Adrenal gland (tissue), 12 donors: ENCODE data around the gene ANAPC15. TPM values are rescaled to one million over a fixed set of nuclear protein-coding genes. Genes with fewer than 3 reads are reported as not detected.
A peak's percentile ranks its signal among the peaks of the same experiment; 100 is the strongest.

Experiments used
- DNase-seq, 7 donors: peaks; one replicate each; pipeline ENCODE4 v3.0.0-alpha.2; 2019 to 2020
- H3K27ac ChIP-seq, 5 donors: fragments of 200-600 bp; sonication (generic) in 4 of 5; 1 replicate in 3 of 5; 2 replicates in 2 of 5; pipeline versions ENCODE4 v1.5.1 to v1.8.0; 2016 to 2020; ENCODE audit warnings: mild to moderate bottlenecking in 1 of 5
- H3K27me3 ChIP-seq: fragments of 200-600 bp; 2 replicates; pipeline ENCODE4 v1.8.0; 2021
- H3K36me3 ChIP-seq, 2 donors: fragments of 200-600 bp; replicated peaks in 1 of 2; 1 replicate in 1 of 2; 2 replicates in 1 of 2; pipeline versions ENCODE4 v1.5.1 to v1.8.0; 2018 to 2022
- H3K4me1 ChIP-seq, 2 donors: fragments of 200-600 bp; replicated peaks in 1 of 2; 1 replicate in 1 of 2; 2 replicates in 1 of 2; pipeline versions ENCODE4 v1.5.1 to v1.8.0; 2018 to 2021
- H3K4me3 ChIP-seq, 4 donors: fragments of 200-600 bp; sonication (generic) in 3 of 4; one replicate each; pipeline ENCODE4 v1.5.1; 2016 to 2018
- H3K9me3 ChIP-seq, 3 donors: fragments of 200-600 bp; sonication (generic) in 1 of 3; replicated peaks in 1 of 3; 1 replicate in 2 of 3; 2 replicates in 1 of 3; pipeline versions ENCODE4 v1.5.1 to v1.8.0; 2016 to 2021
- CTCF ChIP-seq, 6 experiments: fragments of 450-650 bp in 4 of 6; fragments of 200-600 bp in 2 of 6; sonication (generic) in 1 of 6; IDR thresholded peaks; 1 replicate in 5 of 6; 2 replicates in 1 of 6; pipeline versions ENCODE4 v1.5.1 to v1.8.0; 2016 to 2021; ENCODE audit warnings: antibody characterized with exemption in 6 of 6, mild to moderate bottlenecking in 2 of 6, moderate library complexity in 1 of 6
- POLR2A ChIP-seq, 2 donors: fragments of 450-650 bp; IDR thresholded peaks; one replicate each; pipeline ENCODE4 v1.6.1; 2017; ENCODE audit warnings: antibody characterized with exemption in 2 of 2, mild to moderate bottlenecking in 2 of 2, moderate library complexity in 1 of 2
- WGBS, 4 donors: extraction: QIAGEN DNeasy Blood & Tissue Kit in 2 of 4; methylation state at CpG; one replicate each; pipeline versions ENCODE4 v1.1.5 to v1.1.7; 2013 to 2017; 5-methylcytosine and 5-hydroxymethylcytosine counted together
- intact Hi-C, 2 donors: fragments of 100-400 bp; cut with DNase I; formaldehyde crosslinking; loops; one replicate each; pipeline versions ENCODE4 v1.14.1 to v1.15.0; 2022 to 2023
- polyA plus RNA-seq, 3 donors: library from polyadenylated mRNA; stranded (reverse); fragments of 200-250 nt in 2 of 3; fragments of 350-450 nt in 1 of 3; fragmentation: Illumina TruSeq in 1 of 3; extraction: RNeasy Lipid Tissue Mini Kit (QIAGEN cat#74804) in 1 of 3; gene quantifications; one replicate each; pipeline ENCODE4 v1.2.3, GENCODE V29; 2013 to 2014
- total RNA-seq, 9 donors: library from RNA; depleted of rRNA in 4 of 9; stranded (reverse); fragments of >200 nt in 4 of 9; fragments of 120-200 nt in 1 of 9; fragmentation: NEBNext Ultra II Directional in 1 of 9; extraction: Animal tissue kit (Norgen Biotek cat#: 25700) in 1 of 9; gene quantifications; one replicate each; pipeline versions ENCODE4 v1.1.0 to v1.2.4, GENCODE V29; 2013 to 2023
- donor health status: healthy with polysubstance abuse.
- donor health status: Bipolar disorder and iron deficiency.
- donor health status: DM: yes; HTN: yes; CAD: no.
- donor health status: DM: no; HTN: no; CAD: no.
- donor health status: DM: no; HTN: no; CAD: no.
- donor health status: DM: yes; HTN: yes; CAD: no.

Gene ANAPC15
- total and polyA plus RNA-seq, 12 donors: 15.3 to 80.0 (median 34.9) TPM

GRCh38 chr11:72132646-72133045 lies 20.2 kb upstream of the ANAPC15 start:
- DNase-seq: no peak
- intact Hi-C loops: no loop called here
- Histone ChIP-seq H3K9me3 (no peaks in the 10 kb centered on the region), H3K27ac (peak overlapping the region in 1 of 5 donors; percentile 32), H3K36me3 (no peaks in the 10 kb centered on the region), H3K27me3 (no peaks in the 10 kb centered on the region), H3K4me1 (peaks cover 0 to 3% of the 10 kb centered on the region in 2 donors), H3K4me3 (no peak overlapping the region)
- no peak for TF ChIP-seq POLR2A (IDR thresholded peaks at IDR 0.05)
- no peak for TF ChIP-seq CTCF (IDR thresholded peaks at IDR 0.05)
- 76 to 81% (median 78%) methylated on average over 2 of the region's 2 CpGs for WGBS, 4 donors

GRCh38 chr11:72129381-72129780 lies 16.9 kb upstream of the ANAPC15 start:
- peaks cover 0 to 3% of the 10 kb centered on the region in 2 donors for H3K4me1 ChIP-seq
- intact Hi-C loops: no loop called here

GRCh38 chr11:72127923-72128322 lies 15.4 kb upstream of the ANAPC15 start:
- Histone ChIP-seq H3K36me3 (no peaks in the 10 kb centered on the region), H3K27me3 (no peaks in the 10 kb centered on the region), H3K4me3 (no peak overlapping the region), H3K9me3 (no peaks in the 10 kb centered on the region), H3K27ac (no peak overlapping the region), H3K4me1 (peaks cover 0 to 9% of the 10 kb centered on the region in 2 donors)
- 63 to 74% (median 72%) methylated on average over 2 of the region's 2 CpGs for WGBS, 4 donors
- DNase-seq: no peak
- intact Hi-C loops: no loop called here
- no peak for TF ChIP-seq POLR2A (IDR thresholded peaks at IDR 0.05)
- TF ChIP-seq CTCF (IDR thresholded peaks at IDR 0.05): no peak

More at GRCh38 chr11:72129381-72129780, 16.9 kb upstream of the ANAPC15 start:
- H3K9me3 ChIP-seq: no peaks in the 10 kb centered on the region
- H3K27me3 ChIP-seq: no peaks in the 10 kb centered on the region
- WGBS, 4 donors: 83 to 93% (median 90%) methylated on average over 3 of the region's 3 CpGs
- H3K36me3 ChIP-seq: no peaks in the 10 kb centered on the region
- TF ChIP-seq CTCF (IDR thresholded peaks at IDR 0.05) (no peak), POLR2A (IDR thresholded peaks at IDR 0.05) (no peak)
- no peak overlapping the region for H3K4me3 ChIP-seq
- H3K27ac ChIP-seq: no peak overlapping the region
- peak in 1 of 7 donors; percentile 13 for DNase-seq

GRCh38 chr11:72125956-72126355 lies 13.5 kb upstream of the ANAPC15 start:
- WGBS, 4 donors: 82 to 89% (median 85%) methylated on average over 1 of the region's 1 CpG
- no peaks in the 10 kb centered on the region for H3K9me3 ChIP-seq
- H3K27me3 ChIP-seq: no peaks in the 10 kb centered on the region
- H3K27ac ChIP-seq: no peak overlapping the region
- no peaks in the 10 kb centered on the region for H3K36me3 ChIP-seq
- no peak overlapping the region for H3K4me3 ChIP-seq
- TF ChIP-seq POLR2A (IDR thresholded peaks at IDR 0.05) (no peak), CTCF (IDR thresholded peaks at IDR 0.05) (no peak)
- DNase-seq: no peak
- peaks cover 0 to 9% of the 10 kb centered on the region in 2 donors for H3K4me1 ChIP-seq
- intact Hi-C loops: no loop called here
